Lower leg skin (tissue), 3 donors: ENCODE measurements around the gene SH3BP1.

Experiments used
- CTCF ChIP-seq, 3 donors: fragments of 450-650 bp; IDR thresholded peaks; one replicate each; pipeline ENCODE4 v1.5.1; 2016; ENCODE audit warnings: antibody characterized with exemption in 3 of 3, mild to moderate bottlenecking in 3 of 3, moderate library complexity in 2 of 3
- POLR2A ChIP-seq, 2 donors: fragments of 450-650 bp; IDR thresholded peaks; one replicate each; pipeline ENCODE4 v1.6.1; 2016 to 2017; ENCODE audit warnings: antibody characterized with exemption in 2 of 2, mild to moderate bottlenecking in 1 of 2, moderate library complexity in 1 of 2

DNA sequence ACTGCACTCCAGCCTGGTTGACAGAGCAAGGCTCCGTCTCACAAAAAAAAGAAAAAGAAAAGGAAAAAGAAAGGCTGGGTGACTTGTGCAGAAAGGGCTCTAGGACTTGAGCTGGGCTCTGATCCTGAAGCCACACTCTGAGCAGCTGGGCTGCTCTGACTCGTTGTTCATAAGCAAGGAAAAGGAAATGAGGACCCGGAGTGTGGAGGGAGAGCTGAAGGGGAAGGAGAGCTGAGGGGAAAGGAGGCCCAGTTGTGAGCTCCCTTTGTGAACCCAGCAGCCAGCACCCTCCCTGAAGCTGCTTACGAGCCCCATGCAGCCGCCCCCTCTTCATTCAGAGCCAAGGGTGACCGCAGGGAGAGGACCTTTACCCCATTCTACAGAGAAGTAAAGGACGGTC is 12.3 kb upstream of the SH3BP1 start:
- TF ChIP-seq CTCF (IDR thresholded peaks at IDR 0.05) = no peak
- TF ChIP-seq POLR2A (IDR thresholded peaks at IDR 0.05) = no peak
